ENCODE data around the gene COA8. TPM values are rescaled to one million over a fixed set of nuclear protein-coding genes. Genes with fewer than 3 reads are reported as not detected.

The COA8 gene
- total and polyA plus RNA-seq, 2 of the 8 experiments (the other 6 are each of a cell fraction or from before 2014, with no cell fraction given): 7.1 to 35.5 TPM

- TF ChIP-seq CHD7 (IDR thresholded peaks at IDR 0.05; ENCODE audit: insufficient replicate concordance, low read length) (no peak), TCF12 (IDR thresholded peaks at IDR 0.05; ENCODE audit: low read depth, low read length) (no peak), FOSL1 (IDR thresholded peaks at IDR 0.05; ENCODE audit: insufficient read depth, low read depth, low read length) (no peak), TBP (IDR thresholded peaks at IDR 0.05; ENCODE audit: low read depth, low read length) (no peak), RBBP5 (IDR thresholded peaks at IDR 0.05; ENCODE audit: borderline replicate concordance, low read depth, low read length) (no peak), EZH2 (IDR thresholded peaks at IDR 0.05; ENCODE audit: low read depth, low read length, severe bottlenecking) (no peak), SIX5 (IDR thresholded peaks at IDR 0.05; ENCODE audit: low read depth, low read length) (no peak), SP1 (IDR thresholded peaks at IDR 0.05; ENCODE audit: low read depth, low read length) (no peak), CHD1 (IDR thresholded peaks at IDR 0.05; ENCODE audit: low read depth, low read length) (no peak), CREB1 (IDR thresholded peaks at IDR 0.05) (no peak), EGR1 (IDR thresholded peaks at IDR 0.05; ENCODE audit: borderline replicate concordance, low read depth, low read length) (no peak)
- TF ChIP-seq, protein P1, sequence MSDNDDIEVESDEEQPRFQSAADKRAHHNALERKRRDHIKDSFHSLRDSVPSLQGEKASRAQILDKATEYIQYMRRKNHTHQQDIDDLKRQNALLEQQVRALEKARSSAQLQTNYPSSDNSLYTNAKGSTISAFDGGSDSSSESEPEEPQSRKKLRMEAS (IDR thresholded peaks at IDR 0.05): no peak
Observed at GRCh38 chr14:103611215-103611614, 48.5 kb downstream of the COA8 start (continued).

Data from H1 (cell line).